C4-2B (cell line): ENCODE measurements around the gene ARID3B.
"Not testable (repeated sequence)": the region's sequence is repeated elsewhere in the genome, so short reads cannot be mapped to it uniquely, and the experiment has no call there.

Experiments
- H3K27ac ChIP-seq: fragments of 450-650 bp; 2 replicates; pipeline ENCODE4 v1.5.1; 2017
- ZFX ChIP-seq: fragments of 450-650 bp; IDR thresholded peaks from 2 replicates; pipeline ENCODE4 v1.6.1; 2017
- TF ChIP-seq, protein P1 (sequence below): fragments of 450-650 bp; conservative IDR thresholded peaks from 2 replicates; pipeline ENCODE4 v1.5.1; 2017; ENCODE audit warnings: mild to moderate bottlenecking

ARID3B gene

DNA sequence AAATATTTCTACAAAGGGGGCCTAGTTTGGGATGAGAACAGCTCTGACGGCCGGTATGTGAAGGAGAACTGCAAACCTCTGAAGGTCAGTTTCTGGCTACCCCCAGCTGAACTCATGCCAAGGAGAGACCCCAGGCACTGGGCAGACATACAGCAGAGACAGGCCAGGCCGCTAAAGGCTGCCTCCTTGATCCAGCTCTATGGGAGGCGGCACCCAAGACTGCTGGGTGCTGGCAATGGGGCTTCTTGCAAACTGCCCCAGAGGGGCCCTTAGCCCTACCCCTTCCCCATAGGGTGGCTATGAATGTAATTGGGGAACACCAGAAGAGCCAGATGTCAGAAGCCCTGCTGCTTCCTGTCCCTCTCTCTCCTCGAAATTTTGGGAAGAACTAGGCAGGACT lies 87.9 kb downstream of the ARID3B start:
- no peak overlapping the region for H3K27ac ChIP-seq
- TF ChIP-seq ZFX, result no peak
- TF ChIP-seq, protein P1, sequence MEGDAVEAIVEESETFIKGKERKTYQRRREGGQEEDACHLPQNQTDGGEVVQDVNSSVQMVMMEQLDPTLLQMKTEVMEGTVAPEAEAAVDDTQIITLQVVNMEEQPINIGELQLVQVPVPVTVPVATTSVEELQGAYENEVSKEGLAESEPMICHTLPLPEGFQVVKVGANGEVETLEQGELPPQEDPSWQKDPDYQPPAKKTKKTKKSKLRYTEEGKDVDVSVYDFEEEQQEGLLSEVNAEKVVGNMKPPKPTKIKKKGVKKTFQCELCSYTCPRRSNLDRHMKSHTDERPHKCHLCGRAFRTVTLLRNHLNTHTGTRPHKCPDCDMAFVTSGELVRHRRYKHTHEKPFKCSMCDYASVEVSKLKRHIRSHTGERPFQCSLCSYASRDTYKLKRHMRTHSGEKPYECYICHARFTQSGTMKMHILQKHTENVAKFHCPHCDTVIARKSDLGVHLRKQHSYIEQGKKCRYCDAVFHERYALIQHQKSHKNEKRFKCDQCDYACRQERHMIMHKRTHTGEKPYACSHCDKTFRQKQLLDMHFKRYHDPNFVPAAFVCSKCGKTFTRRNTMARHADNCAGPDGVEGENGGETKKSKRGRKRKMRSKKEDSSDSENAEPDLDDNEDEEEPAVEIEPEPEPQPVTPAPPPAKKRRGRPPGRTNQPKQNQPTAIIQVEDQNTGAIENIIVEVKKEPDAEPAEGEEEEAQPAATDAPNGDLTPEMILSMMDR, result no peak

DNA sequence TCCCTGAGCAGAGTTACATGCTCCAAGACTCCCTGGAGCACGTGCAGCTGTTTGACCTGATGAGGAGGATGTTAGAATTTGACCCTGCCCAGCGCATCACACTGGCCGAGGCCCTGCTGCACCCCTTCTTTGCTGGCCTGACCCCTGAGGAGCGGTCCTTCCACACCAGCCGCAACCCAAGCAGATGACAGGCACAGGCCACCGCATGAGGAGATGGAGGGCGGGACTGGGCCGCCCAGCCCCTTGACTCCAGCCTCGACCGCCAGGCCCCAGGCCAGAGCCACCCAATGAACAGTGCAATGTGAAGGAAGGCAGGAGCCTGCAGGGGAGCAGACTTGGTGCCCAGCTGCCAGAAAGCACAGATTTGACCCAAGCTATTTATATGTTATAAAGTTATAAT lies 88.7 kb downstream of the ARID3B start:
- not testable (repeated sequence) for H3K27ac ChIP-seq

DNA sequence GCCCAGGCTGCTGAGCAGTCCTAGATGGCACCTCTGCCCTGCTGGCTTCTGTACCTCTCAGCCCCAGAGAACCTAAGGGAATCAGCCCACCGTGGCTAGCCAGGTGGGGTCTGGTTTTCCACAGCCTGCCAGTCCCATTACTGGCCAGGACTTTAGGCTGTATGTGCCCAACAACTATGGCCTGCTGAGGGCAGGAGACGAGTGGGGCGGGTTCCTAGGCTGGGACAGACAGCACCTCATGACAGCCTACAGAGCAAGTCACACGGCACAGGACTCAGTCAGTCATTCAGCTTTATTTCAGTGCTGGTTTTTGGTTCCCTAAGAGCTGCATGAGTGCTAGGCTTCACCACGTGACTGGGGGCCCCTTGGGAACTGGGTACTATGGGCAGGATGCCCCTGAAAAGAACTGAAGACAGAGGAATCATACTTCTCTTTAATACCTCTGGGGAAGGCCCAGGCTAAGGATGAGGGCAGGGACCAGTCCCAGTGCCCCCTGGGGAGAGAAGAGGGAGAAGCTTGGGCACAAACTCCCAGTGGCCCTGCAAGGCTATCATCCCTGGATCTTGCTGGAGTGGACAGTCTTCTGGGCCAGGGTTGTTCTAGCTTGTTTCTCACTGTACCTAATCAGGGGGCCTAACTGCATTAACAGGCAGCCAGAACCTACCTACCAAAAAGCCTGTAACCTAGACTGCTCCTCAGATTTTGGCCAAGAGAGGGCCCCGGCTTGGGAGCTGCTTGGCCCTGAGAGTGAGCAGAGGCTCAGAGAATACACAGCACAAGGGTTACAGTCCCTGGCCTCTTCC lies 89.5 kb downstream of the ARID3B start:
- H3K27ac ChIP-seq, result no peak overlapping the region
- TF ChIP-seq ZFX, result no peak
- TF ChIP-seq, protein P1, result no peak

- H3K27ac ChIP-seq, result no peak overlapping the region
- TF ChIP-seq ZFX, result no peak
- TF ChIP-seq, protein P1, result no peak
These were observed 90.0 kb downstream of the ARID3B start for GRCh38 chr15:74631087-74631385.

- TF ChIP-seq ZFX, result no peak
- TF ChIP-seq, protein P1, result no peak
- no peak overlapping the region for H3K27ac ChIP-seq
These were observed 90.4 kb downstream of the ARID3B start for GRCh38 chr15:74631408-74631807.

DNA sequence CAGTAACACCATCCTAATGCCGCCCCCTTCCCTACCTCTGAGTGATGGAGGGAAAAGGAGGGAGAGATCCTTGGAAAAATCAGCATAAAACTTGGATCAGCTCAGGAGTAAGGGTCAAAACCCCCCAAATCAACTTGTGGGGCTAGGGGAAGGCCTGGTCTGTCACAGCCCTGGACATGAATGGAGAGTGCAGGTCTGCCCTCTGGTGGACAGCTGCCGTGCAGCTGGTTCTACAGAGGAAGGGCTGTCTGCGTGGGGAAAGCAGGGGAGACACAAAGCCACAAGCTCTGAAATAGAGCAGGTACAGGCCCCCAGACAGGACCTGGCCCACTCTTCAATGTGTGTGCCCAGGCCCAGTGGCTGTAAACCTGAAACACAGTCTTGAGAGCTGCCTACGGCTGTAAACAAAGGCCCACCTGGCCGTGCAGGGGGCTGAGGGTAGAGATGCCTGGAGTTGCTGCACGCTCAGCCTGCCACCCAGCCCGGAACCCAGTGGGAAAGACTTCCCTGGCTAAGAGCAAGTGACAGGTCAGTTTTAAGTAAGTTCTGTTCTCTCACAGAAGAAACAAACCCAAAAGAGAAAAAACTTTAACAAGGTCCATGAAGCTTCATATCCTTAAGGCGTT lies 91.0 kb downstream of the ARID3B start:
- no peak for TF ChIP-seq ZFX
- TF ChIP-seq, protein P1, result peak; percentile 94
- no peak overlapping the region for H3K27ac ChIP-seq

- no peak for TF ChIP-seq ZFX
- TF ChIP-seq, protein P1, result no peak
- no peak overlapping the region for H3K27ac ChIP-seq
These were observed 91.6 kb downstream of the ARID3B start for GRCh38 chr15:74632601-74633000.

DNA sequence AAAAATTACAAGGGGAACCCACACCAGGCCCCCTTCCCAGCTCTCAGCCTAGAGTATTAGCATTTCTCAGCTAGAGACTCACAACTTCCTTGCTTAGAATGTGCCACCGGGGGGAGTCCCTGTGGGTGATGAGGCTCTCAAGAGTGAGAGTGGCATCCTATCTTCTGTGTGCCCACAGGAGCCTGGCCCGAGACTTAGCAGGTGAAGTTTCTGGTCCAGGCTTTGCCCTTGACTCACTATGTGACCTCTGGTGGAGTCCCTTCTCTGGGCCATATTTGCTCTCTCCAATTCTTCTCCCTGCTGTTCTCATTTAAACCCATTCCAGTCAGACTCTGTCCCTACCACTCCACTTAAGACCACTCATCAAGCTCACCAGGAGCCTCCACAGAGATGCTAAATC lies 92.8 kb downstream of the ARID3B start:
- no peak for TF ChIP-seq ZFX
- TF ChIP-seq, protein P1, result no peak
- no peak overlapping the region for H3K27ac ChIP-seq
